ENCODE data around the gene METRN. TPM values are rescaled to one million over a fixed set of nuclear protein-coding genes. Genes with fewer than 3 reads are reported as not detected.

The METRN gene
- total RNA-seq, 2 experiments from 2014 or later = 2.6 to 3.2 TPM

DNA sequence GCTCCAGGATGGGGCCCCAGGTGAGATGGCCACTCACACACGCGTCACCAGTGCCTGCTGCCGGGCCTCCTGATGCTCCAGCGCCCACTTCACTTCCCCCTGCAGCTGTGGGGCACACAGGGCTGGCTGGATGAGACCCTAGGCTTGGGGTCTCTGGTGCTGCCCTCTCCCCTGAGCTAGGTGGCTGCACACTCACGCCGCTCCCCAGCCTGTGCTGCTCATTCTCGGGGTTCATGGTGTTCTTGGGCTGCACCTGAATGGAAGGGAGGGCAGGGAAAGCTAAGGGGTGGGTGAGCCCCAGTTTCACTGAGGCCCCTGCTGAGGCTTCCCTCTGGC, 10.1 kb downstream of the METRN start:
- Mint-ChIP-seq H3K4me1 (ENCODE audit: low read depth) (peaks cover 5% of the 10 kb centered on the region), H3K4me3 (no peak overlapping the region), H3K36me3 (ENCODE audit: low read depth) (no peaks in the 10 kb centered on the region), H3K27ac (no peak overlapping the region), H3K9me3 (no peaks in the 10 kb centered on the region), H3K27me3 (no peaks in the 10 kb centered on the region)
- H3K9me3 ChIP-seq (ENCODE audit: control insufficient read depth in 1 of 2, insufficient read depth in 1 of 2, low read length in 2 of 2) = peaks cover 0 to 8% of the 10 kb centered on the region in 2 experiments
- CTCF ChIA-PET = interaction anchor here (0.9 kb wide), 1 partner anchor 13 kb away, joined by 3 read pairs; no protein-coding TSS in a partner anchor
- ATAC-seq (ENCODE audit: poor library complexity) (no peak), DNase-seq (no peak)
- H3K4me3 ChIP-seq (ENCODE audit: low read length) = no peak overlapping the region
- H3K27ac ChIP-seq (ENCODE audit: low read depth in 1 of 2, low read length in 2 of 2) = no peak overlapping the region
- POLR2A ChIA-PET = interaction anchor here (0.8 to 5.0 kb wide), 5 partner anchors 9 to 63 kb away, joined by 3 to 30 read pairs (median 4); partner anchors contain the start of genes CHTF18, CIAO3, METRN and RPUSD1
- no peak for TF ChIP-seq CTCF (IDR thresholded peaks at IDR 0.05)
- no peaks in the 10 kb centered on the region for H3K27me3 ChIP-seq (ENCODE audit: control insufficient read depth in 1 of 2, insufficient read depth in 2 of 2, low read length in 2 of 2)
- intact Hi-C loops (cut with DNase I, micrococcal nuclease) = no loop called here
- H3K4me1 ChIP-seq (ENCODE audit: insufficient read depth, low read length) = peaks cover 50% of the 10 kb centered on the region
- H3K36me3 ChIP-seq (ENCODE audit: insufficient read depth, low read length) = no peaks in the 10 kb centered on the region

- ChIA-PET POLR2A (interaction anchor here (0.8 to 5.0 kb wide), 6 partner anchors 10 to 81 kb away, joined by 3 to 30 read pairs (median 4); partner anchors contain the start of genes CHTF18, CIAO3, METRN and RPUSD1), CTCF (no interaction called here)
- no peak for ATAC-seq (ENCODE audit: poor library complexity)
- H3K4me3 ChIP-seq (ENCODE audit: low read length) = no peak overlapping the region
- no peaks in the 10 kb centered on the region for H3K27me3 ChIP-seq (ENCODE audit: control insufficient read depth in 1 of 2, insufficient read depth in 2 of 2, low read length in 2 of 2)
- Mint-ChIP-seq H3K4me3 (peak overlapping the region; percentile 48), H3K36me3 (ENCODE audit: low read depth) (no peaks in the 10 kb centered on the region), H3K27me3 (no peaks in the 10 kb centered on the region), H3K27ac (no peak overlapping the region), H3K4me1 (ENCODE audit: low read depth) (no peaks in the 10 kb centered on the region), H3K9me3 (no peaks in the 10 kb centered on the region)
- peaks cover 0 to 8% of the 10 kb centered on the region in 2 experiments for H3K9me3 ChIP-seq (ENCODE audit: control insufficient read depth in 1 of 2, insufficient read depth in 1 of 2, low read length in 2 of 2)
- intact Hi-C loops (cut with DNase I, micrococcal nuclease) = no loop called here
- DNase-seq = no peak
- peaks cover 44% of the 10 kb centered on the region for H3K4me1 ChIP-seq (ENCODE audit: insufficient read depth, low read length)
- H3K27ac ChIP-seq (ENCODE audit: low read depth in 1 of 2, low read length in 2 of 2) = no peak overlapping the region
- no peaks in the 10 kb centered on the region for H3K36me3 ChIP-seq (ENCODE audit: insufficient read depth, low read length)
- TF ChIP-seq CTCF (IDR thresholded peaks at IDR 0.05) = no peak
These were observed 10.7 kb downstream of the METRN start for GRCh38 chr16:725463-726187.

DNA sequence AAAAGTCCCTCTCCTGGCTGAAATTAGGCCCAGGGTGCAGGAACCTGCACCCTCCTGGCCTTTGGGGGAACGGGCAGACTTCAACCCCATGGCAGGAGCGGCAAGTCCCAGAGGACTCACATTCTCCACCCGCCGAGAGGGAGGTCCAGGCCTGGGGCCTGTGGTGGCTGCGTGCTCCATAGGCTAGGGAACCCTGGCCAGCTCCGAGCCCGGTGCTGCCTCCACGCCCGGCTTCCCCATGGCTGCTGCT, 11.2 kb downstream of the METRN start:
- H3K27ac Mint-ChIP-seq = no peak overlapping the region
- no peak for ATAC-seq (ENCODE audit: poor library complexity)
- peaks cover 42% of the 10 kb centered on the region for H3K4me1 ChIP-seq (ENCODE audit: insufficient read depth, low read length)
- H3K27me3 ChIP-seq (ENCODE audit: control insufficient read depth in 1 of 2, insufficient read depth in 2 of 2, low read length in 2 of 2) = no peaks in the 10 kb centered on the region
- H3K27ac ChIP-seq (ENCODE audit: low read depth in 1 of 2, low read length in 2 of 2) = no peak overlapping the region
- H3K36me3 Mint-ChIP-seq (ENCODE audit: low read depth) = no peaks in the 10 kb centered on the region
- no peaks in the 10 kb centered on the region for H3K4me1 Mint-ChIP-seq (ENCODE audit: low read depth)
- H3K4me3 ChIP-seq (ENCODE audit: low read length) = no peak overlapping the region
- TF ChIP-seq CTCF (IDR thresholded peaks at IDR 0.05) = no peak
- DNase-seq = no peak
- H3K36me3 ChIP-seq (ENCODE audit: insufficient read depth, low read length) = no peaks in the 10 kb centered on the region
- ChIA-PET CTCF (no interaction called here), POLR2A (interaction anchor here (0.9 to 5.0 kb wide), 5 partner anchors 10 to 81 kb away, joined by 3 to 30 read pairs (median 3); partner anchors contain the start of genes CHTF18, CIAO3, METRN and RPUSD1)
- H3K9me3 Mint-ChIP-seq = no peaks in the 10 kb centered on the region
- peak overlapping the region; percentile 76 for H3K4me3 Mint-ChIP-seq
- intact Hi-C loops (cut with DNase I, micrococcal nuclease) = no loop called here
- H3K27me3 Mint-ChIP-seq = no peaks in the 10 kb centered on the region
- H3K9me3 ChIP-seq (ENCODE audit: control insufficient read depth in 1 of 2, insufficient read depth in 1 of 2, low read length in 2 of 2) = peaks cover 0 to 8% of the 10 kb centered on the region in 2 experiments
